K562 treated with DMSO at 1 percent for 12 hours (cell line): ENCODE results near the gene STPG4. TPM values are rescaled to one million over a fixed set of nuclear protein-coding genes. Genes with fewer than 3 reads are reported as not detected.

ENCODE experiments used
- total RNA-seq: library from RNA; unstranded; fragments of 300-600 nt; gene quantifications from 2 replicates; pipeline ENCODE4 v1.2.3, GENCODE V29; 2022; ENCODE audit not compliant: insufficient read depth

STPG4 gene, protein sequence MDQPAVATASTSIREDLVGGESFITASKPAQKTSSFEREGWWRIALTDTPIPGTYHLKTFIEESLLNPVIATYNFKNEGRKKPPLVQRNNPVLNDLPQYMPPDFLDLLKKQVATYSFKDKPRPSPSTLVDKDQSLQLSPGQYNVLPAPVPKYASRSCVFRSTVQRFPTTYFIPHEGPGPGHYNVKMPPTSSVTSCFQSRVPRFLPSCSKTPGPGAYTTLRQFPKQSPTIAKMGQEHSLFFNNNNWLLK
- not detected in 2 replicates for total RNA-seq

DNA sequence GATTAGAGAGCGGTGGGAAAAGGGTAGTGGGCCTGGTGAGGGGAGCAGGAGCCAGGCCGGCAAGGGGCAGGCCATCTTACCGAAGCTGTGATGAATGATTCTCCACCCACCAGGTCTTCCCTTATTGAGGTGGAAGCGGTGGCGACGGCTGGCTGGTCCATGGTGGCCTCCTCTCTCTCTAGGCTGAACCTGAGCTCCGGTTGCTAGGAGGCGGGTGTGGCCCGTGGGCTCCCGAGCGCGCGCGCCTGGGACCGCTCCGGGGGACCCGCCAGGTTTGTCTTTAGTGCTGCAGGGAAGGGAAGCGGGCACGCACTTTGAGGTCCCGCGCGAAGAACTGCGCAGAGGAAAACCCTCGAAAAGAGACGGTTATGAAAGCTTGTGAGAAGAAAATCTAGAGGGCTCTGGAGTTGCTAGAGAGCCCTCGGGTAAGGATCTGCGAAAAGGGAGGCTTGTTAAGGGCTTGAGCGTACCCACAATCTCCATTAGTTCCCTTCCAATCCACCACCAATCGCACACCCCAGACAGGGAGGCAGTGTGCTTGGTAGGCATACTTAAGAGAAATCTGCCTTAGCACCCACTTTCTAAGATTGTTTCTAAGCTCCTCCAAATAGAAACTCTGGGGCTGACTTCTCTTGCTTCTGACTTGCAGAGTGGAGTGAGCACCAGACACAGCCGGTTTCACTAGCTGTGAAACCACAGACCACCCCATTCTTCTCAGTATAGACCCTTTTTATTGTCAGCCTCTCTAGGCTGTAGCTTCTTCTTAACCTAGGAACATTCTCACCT is at the start of gene STPG4:
Gene STPG4, minus strand, starts transcription at position 218 of the 786 bp plus-strand sequence. Its CDS starts 57 bp downstream, at position 161.

Other genes starting within 250 kb of the STPG4 start
- gene MCFD2, start 239.5 kb downstream of the STPG4 start, total RNA-seq, result 51.2 and 140 TPM in 2 replicates
- gene TTC7A, start 214.1 kb downstream of the STPG4 start, total RNA-seq, result 12.9 and 28.9 TPM in 2 replicates
- 341 and 428 TPM in 2 replicates for gene CALM2, start 21.2 kb upstream of the STPG4 start, total RNA-seq
- 22.4 and 40.0 TPM in 2 replicates for gene EPCAM, start 214.0 kb upstream of the STPG4 start, total RNA-seq
- 31.1 and 62.1 TPM in 2 replicates for gene MSH2, start 247.8 kb upstream of the STPG4 start, total RNA-seq